Activated T-helper 9 cell treated with anti-CD3 and anti-CD28 coated beads, Interleukin-2, amount 50 U/mL, for 16 hours (primary cell): ENCODE measurements around the gene GLRX3.
"Not testable (repeated sequence)": the region's sequence is repeated elsewhere in the genome, so short reads cannot be mapped to it uniquely, and the experiment has no call there.

Experiments
- DNase-seq: peaks from one replicate; pipeline ENCODE4 v3.0.0-alpha.2; 2020; ENCODE audit warnings: low read depth

GLRX3 gene

DNA sequence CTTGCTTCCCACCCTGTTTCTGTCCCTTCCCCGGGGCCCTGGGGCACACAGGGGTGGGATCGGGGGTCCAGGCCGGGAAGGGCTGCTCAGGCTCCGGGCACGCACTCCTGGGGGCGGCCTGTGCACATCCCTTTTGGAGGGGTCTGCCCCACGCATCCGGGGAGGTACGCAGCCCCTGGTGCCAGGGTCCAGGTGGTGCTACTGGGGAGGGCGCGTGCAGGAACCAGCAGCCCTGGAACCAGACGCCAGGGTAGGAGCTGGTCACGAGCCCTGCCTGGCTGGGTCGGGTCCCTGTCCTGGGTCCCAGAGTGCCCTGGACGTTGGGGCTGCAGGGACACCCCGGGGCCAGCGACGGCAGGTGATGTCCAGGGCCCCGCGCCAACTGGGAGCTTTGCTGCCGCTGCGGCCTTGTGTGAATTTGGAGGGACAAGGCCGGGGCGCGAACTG, 53.4 kb downstream of the GLRX3 start:
- no peak for DNase-seq

DNA sequence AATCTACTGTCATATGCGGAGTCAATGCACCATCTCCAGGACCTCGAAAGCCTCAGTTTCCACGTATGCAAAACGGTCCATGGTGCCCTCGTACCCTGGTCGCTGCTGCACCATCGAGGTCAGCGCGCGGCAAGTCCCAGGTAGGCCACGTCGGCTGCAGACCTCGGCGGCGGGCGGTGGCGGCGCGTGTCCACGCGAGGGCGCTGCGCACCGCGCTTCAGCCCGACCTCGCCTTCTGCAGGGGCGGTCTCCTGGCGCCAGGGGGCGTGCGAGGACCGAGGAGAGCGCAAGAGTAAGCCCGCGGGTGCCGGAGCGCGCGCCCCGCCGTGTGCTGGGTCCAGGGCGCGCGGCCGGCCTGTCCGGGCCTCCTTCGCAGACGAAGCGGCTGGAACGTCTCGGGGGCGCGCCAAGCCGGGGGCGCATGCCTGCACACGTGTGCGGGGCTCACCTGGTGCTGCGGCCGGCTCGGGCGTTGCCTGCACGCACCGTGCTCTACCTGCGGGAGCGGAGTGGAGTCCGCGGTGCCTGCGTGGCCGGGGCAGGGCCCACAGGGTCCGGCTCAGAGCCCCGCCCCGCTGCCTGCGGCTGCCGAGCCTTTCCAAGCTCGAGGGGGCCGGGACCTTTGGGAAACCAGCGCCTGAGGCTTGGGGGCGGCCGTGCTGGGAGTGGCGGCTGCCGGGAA, 54.0 kb downstream of the GLRX3 start:
- peak; percentile 80 for DNase-seq

DNA sequence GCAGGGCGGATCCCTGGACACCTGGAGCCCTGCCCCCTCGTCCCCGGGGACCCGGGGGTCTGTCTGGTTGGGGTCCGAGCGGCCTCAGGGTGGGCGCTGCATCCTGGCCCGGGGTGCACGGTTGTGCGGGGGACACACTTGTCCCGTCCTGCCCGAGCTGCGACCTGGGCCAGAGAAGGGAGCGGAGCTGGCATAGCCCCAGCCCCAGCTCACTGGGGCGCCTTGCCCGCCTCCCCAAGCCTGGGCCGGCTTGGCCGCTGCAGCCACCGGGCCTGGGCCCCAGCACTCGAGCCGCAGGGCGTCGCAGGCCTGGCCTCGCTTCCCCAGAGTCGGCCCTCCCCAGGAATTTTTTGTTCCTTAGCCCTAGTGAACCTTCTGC, 54.5 kb downstream of the GLRX3 start:
- DNase-seq, result no peak

DNA sequence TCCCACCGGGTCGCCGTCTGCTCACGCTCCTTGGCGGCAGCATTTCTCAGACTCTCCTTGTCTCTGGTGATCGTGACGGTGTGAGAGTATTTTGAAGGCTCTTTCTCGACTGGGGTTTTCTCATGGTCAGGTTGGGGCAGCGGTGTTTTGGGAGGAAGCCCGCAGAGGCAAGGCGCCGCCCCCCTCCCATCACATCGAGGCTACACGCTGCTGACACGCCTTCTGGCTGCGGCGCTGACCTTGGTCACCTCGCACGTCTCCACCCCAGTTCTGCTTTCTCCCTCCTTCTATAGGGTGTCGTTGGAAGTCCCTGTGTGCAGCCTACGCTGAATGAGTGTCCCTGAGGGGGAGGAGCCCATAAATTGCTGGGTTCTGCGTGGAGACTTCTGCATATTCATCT, 55.2 kb downstream of the GLRX3 start:
- DNase-seq, result no peak

DNA sequence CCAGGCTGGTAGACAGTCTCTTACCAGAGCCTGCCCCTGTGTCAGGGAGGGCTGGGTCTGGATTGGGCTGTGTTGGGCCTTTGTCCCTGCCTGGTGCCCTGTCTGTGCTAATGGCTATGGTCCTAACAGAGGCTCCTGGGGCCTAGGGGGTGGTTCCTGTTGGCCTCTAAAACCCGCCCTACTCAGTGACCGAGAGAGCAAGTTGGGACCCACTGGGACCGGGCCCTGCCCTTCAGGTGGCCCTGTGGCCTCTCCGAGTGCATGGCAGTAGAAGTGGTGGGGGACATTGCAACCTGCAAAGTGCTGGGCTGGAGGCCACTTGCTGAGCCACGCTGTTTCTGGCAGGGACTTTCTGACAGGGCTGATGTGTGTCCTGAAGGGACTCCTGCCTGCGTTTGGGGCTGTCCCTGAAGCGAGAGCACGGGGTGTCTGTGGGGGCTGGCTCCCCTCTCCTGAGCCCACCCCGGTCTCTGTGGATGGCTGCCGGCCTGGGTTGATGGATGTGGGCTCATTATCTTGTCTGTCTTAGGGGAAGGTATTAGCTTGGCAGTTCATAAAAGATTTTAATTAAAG, 56.2 kb downstream of the GLRX3 start:
- DNase-seq, result no peak

DNA sequence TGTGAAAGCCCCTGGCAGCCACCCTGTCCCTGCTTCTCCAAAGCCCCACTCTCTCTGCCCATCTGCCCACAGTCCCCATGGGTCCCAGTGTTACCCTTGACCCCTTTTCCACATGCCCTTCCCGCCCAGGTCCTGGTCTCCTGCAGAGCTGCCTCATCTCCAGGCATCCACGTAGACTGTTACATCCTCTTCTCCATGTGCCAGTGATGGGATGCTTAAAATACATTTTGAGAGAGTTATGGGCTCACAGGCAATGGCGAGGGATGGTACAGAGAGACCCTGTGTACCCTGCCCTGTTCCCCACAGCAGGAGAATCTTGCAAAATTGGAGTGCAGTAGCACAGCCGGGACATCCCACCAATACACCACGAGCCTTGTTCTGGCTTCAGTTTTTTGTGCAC, 56.8 kb downstream of the GLRX3 start:
- DNase-seq, result no peak

DNA sequence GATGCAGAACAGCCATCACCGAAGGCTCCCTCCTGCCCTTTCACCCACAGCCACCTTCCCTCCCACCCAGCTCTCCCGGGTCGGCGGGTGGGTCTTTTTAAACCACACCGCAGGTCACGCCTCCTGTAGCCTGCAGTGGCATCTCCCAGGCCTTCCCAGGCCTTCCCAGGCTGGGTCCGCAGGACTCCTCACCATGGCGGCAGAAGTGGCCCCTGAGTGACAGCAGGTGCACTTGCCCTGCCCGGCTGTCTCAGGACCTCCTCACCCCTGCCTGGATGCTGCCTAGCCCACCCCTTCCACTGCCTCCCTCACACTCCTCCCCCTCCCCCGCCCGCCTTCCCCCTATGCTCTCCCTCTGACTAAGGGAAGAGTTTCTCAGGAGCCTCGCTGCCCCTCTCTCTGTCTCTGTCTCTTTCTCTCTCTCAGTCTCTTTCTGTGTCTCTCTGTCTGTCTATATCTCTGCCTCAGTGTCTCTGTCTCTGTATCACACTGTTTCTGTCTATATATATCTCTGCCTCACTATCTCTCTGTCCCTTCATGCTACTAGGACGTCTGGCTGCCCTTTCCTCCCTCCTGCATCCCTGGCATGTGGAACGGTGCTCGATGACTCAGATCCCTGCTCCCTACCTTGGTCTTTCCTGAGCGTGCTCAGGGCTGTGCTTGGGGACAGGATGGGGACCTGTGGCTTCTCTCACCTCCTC, 57.5 kb downstream of the GLRX3 start:
- DNase-seq, result no peak

DNA sequence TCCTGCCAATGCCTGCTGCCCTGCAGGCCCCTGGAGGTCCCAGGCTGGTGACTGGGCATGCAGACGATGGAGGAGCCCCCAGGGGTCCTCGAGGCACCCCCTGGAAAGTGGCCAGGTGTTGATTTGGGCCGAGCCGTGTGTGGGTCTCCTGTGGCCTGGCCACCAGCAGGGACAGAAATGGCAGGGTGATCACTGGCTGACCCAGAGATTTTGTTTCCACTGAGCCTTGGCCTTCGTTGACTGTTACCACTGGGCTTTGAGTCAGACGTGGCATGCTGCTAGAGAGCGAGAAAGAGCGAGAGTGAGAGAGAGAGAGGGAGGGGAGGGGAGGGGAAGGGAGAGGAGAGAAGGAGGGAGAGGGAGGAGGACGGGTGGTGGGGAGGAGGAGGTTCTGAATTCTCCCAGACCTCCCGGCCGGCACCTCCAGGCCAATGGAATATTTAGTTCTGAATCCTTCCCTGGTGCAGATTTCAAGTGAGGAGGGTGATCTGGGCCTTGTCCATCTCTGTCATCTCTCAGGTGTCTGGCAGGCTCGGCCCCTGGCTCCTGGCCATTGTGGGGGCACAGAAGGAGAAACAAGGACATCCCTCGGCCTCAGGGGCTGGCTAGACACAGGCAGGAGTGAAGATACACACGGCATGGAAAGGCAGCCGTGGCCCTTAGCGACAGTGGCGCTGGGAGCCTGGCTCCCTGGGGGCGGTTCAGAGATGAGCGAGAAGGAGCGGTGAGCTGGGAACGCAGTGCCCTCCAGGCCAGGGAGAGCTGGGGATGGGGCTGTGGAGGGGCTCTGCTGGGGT, 58.2 kb downstream of the GLRX3 start:
- no peak for DNase-seq

DNA sequence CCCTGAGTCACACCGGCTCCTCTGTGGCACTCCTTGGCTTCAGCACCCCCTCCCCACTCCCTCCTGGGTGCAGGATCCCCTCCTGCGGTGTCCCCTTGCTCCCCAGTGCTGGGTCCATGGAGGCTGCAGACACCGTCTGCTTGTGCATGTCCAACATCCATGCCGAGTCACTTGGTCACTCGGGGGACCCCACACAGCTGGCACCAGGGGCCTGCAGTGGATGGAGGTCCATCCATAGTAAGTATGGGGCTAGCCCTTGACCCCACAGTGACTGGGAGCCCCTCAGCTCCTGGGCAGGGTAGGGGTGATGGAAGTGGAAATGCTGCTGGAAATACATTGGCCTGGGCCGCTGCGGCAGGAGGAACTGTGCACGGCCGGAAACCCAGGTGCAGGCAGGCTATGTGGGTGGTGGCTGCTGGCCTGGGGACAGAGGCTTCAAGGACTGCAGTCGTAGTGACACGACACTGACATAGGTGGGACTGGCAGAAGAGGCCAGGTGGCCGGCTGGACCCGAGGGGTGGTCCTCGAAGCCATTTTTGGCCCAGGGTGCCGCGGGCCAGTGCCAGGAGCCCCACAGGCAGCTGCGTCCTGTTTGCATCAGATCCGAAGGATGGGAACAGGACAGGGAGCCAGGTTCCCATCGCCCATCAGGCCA, 58.9 kb downstream of the GLRX3 start:
- DNase-seq, result no peak

DNA sequence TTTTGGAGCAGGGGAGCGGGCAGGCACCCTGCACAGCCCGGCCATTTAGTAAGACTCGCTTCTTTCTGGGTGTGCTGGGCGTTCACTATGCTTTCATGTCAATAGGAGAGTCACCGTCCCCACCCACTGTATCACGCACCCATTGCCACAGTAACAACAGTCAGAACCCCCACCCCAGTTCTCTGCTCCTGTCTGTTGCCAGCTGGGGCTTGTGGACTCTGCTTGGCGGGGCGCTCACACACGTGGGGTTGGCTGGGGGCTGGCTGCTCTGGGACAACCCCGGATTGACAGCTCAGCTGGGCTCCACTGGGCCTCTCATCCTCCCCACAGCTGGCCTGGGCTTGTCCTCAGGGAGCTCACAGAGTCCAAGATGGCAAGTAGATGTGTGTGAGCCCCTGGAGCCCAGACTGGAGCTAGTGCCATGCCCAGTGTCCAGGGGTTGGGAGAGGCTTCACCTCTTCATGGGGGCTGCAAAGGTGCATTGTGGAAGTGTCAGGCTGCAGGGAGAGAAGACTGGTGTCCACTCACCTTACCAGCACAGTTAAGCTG, 59.6 kb downstream of the GLRX3 start:
- DNase-seq, result no peak

DNA sequence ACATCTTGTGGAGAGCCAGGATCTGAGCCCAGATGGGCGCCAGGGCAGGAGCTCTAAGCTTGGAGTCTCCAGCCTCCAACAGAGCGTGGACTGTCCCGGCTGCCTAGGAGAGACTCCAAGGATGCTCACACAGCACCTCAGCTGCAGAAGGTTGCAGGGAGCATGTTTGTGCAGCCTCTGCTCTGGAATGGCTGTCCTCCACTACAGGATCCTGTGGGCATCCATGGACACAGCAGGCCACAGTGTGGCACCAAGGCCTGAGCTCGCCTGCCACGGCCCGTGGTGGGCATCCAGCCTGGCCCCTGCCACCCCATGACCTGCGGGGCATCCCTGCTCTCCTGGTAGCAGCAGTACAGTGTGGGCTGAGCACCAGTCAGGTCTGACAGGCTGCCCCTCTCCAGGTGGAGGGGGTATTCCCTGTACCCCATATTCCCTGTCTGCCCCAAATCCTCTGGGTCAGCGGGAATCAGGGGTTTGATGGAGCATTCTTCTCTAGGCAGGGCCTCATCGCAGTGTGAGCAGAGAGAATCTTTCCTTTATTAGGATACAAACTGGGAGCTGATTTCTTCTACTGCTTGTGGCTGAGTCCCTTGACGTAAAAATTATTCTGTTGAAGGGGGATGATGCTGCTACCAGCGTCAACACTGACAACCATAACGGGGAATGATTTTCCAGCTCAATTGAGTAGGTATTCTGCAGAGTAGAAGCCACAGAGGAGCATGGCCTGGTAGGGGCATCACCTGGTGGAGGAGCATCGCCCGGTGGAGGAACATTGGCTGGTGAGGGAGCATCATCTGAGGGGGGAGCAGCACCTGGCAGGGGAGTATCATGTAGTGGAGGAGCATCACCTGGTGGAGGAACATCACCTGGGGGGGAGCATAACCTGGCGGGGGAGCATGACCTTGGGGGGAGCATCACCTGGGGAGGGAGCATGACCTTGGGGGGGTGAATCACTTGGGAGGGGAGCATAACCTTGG, 60.6 kb downstream of the GLRX3 start:
- no peak for DNase-seq

DNA sequence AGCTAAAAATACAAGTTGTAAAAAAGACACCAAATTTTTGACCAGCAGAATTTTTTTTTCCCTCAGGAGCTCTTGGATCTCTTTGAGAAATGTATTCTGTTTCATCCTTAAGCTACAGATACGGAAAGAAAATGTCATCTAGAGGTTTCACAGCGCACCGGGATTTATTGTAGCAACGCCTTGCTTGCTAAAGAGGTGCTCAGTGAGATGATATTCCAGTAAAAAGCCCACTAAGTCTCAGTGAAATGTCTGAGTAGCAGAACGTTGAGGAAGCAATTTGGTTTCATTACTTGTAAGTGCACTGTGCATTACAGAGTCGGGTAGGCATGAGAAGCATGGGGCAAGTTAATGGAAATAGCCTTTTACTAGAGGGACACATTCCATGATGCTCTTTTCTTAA, 62.5 kb downstream of the GLRX3 start:
- DNase-seq, result no peak

DNA sequence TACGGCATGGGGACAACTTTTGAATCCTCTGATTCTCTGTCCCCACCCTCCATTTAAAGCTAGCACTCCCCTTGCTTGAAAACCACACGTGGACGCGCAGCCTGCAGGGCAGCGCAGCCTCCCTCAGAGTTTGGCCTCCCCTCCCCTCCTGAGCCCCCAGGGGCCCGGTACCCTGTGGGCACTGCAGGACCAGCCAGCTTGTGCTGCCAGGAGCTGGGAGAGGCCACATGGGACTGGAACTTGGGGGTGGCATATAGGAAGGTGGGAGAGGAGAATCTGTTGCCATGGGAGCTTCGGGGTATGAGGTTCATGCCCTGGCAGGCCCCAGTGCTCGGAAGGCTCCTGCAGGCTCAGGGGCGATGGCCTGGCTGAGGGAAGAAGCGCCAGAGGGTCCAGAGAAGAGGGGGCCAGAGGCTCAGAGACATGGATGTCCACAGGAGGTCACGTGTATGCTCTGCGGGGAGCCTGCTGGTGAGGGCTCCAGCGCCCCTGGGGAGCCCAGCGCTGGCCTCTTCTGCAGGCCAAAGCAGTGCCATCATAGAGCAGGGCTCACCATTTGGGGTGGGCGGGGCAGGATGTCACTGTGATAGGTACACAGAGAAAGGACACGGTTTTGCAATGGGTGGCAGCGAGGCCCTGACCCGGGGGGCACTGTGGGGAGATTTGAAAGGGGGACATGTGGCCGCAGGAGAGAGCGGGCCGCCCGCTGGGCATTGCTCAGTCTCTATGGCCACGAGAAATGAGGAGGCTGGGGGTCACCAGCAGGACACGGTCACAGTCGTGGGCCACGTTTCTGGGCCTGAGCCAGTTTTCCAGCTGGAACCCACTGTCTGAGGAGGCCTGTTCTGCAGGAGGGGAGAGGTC, 64.2 kb downstream of the GLRX3 start:
- no peak for DNase-seq

DNA sequence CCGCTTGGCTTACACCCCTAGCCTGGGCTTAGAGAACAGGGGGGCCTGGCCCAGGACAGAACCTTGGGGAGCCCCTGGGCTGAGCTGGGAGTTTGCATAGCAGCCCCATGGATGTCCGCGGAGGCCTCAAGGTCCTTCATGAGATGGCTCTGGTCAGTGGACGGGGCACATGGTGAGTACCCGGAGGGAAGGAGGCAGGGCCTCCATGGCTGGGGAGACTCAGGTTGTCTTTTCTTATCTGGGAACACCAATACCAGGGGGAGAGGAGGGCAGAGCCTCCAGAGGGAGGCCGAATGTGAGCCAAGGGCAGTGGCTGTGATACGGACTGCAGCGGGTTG, 64.8 kb downstream of the GLRX3 start:
- no peak for DNase-seq

DNA sequence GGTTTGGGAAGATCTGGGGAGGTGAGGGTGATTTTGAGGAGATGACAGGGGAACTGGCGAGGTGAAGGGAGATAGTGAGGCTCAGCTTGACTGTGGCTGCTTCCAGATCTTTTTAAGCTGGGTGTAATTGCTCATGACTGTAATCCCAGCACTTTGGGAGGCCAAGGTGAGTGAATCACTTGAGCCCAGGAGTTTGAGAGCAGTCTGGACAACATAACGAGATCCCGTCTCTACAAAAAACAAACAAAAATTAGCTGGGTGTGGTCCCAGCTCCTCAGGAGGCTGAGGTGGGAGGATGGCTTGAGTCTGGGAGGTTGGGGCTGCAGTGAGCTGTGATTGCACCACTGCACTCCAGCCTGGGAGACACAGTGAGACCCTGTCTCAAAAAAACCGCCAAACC, 66.0 kb downstream of the GLRX3 start:
- not testable (repeated sequence) for DNase-seq

DNA sequence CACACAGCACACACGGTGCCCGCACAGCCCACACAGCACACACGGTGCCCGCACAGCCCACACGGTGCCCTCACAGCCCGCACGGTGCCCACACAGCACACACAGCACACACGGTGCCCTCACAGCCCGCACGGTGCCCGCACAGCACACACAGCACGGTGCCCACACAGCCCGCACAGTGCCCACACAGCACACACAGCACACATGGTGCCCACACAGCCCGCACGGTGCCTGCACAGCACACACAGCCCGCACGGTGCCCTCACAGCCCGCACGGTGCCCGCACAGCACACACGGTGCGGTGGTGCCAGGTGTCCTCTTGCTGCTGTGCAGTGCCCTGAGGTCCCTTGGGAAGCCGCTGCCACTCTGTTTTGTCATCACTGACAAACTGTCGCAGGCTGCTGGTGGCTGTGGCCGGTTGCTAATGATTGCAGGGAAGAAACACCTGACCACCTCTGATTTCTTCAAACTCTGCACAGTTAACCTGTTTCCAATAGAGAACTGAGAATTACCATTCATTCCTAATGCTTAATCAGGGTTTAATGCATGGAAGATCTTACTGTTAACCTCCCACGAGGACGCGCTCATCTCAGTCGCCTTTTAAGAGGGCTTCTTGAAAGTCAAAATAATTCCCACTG, 66.9 kb downstream of the GLRX3 start:
- no peak for DNase-seq

DNA sequence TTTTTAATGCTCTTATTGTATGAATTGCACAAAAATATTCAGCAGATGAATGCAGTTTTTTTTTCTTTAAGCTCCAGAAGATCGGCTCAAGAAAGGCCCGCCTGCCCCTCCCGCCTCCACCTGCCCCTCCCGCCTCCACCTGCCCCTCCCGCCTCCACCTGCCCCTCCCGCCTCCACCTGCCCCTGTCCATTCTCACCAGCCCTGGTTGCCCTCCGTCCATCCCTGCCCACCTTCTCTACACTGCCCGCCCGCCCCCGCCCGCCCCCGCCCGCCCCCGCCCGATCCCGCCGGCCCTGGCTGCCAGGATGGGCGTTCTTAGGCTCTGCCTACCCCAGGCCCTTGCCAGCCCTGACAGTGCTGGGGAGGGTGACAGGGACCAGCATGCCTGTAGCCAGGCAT, 67.4 kb downstream of the GLRX3 start:
- DNase-seq, result no peak

DNA sequence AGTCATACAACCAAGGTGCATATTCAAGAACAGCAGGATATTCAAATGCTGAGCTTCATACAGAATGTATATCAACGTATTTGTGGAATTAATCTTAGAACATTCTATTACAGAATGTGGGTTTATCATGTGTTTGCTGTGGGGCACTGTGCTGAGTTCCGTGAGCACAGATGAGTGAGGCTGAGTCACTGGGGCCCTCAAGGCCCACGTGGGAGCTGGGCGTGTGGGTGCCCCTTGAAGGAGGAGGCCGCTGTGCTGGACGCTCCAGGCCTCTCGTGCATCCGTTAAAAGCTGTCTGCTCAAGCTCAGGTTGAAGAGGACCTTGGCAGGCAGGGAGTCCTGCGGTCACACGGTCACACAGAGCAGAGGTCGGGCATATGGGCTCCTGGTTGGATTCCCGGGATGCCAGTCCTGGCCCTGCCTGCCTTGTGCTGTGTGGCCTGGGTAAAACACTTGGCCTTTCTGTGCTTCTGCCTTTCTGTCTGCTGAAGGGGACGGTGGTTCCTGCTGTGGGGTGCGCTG, 70.1 kb downstream of the GLRX3 start:
- no peak for DNase-seq

DNA sequence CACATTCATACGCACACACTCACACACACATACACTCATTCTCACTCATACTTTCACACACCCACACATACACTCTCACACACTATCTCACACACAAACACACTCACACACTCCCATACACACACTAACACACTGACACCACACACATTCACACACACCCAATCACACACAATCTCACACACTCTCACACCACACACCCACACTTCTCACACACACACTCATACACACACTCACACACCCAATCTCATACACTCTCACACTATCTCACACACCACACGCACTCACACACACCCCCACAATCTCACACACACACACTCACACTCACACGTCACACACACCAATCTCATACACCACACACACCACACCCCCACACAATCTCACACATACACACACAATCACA, 71.0 kb downstream of the GLRX3 start:
- DNase-seq, result no peak
